Kidney (tissue), 14 donors: Measurements from ENCODE around the gene TRNP1. TPM values are rescaled to one million over a fixed set of nuclear protein-coding genes. Genes with fewer than 3 reads are reported as not detected.
A peak's percentile ranks its signal among the peaks of the same experiment; 100 is the strongest.

Source experiments
- DNase-seq, 5 donors: peaks; one replicate each; pipeline ENCODE4 v3.0.0-alpha.2; 2013 to 2020
- FAIRE-seq: peaks from 2 replicates; lab custom pipeline; 2012; peaks lifted over from hg19 to GRCh38; lab: Jason Lieb, UNC
- H3K27ac ChIP-seq, 2 donors: one replicate each; pipeline ENCODE4 v1.7.0; 2013; ENCODE audit warnings: low read depth in 2 of 2, low read length in 2 of 2, inconsistent platforms in 1 of 2
- H3K27me3 ChIP-seq: one replicate; pipeline ENCODE4 v1.7.1; 2013; ENCODE audit warnings: low read length, inconsistent platforms; ENCODE audit not compliant: control insufficient read depth, insufficient read depth
- H3K36me3 ChIP-seq, 3 donors: one replicate each; pipeline versions ENCODE4 v1.7.0 to v1.7.1; 2013; ENCODE audit warnings: low read length in 3 of 3, control low read depth in 1 of 3, inconsistent platforms in 1 of 3; ENCODE audit not compliant: insufficient read depth in 3 of 3, control insufficient read depth in 2 of 3
- H3K4me1 ChIP-seq, 3 donors: one replicate each; pipeline versions ENCODE4 v1.7.0 to v1.7.1; 2013; ENCODE audit warnings: low read length in 3 of 3, inconsistent platforms in 1 of 3, low read depth in 1 of 3; ENCODE audit not compliant: control insufficient read depth in 2 of 3, insufficient read depth in 2 of 3
- H3K4me3 ChIP-seq, 3 donors: one replicate each; pipeline versions ENCODE4 v1.7.0 to v1.8.1; 2013; ENCODE audit warnings: low read length in 3 of 3, control low read depth in 1 of 3, inconsistent platforms in 1 of 3
- H3K9ac ChIP-seq, 3 donors: one replicate each; pipeline versions ENCODE4 v1.7.0 to v1.7.1; 2013; ENCODE audit warnings: low read length in 3 of 3, control low read depth in 1 of 3, inconsistent platforms in 1 of 3
- H3K9me3 ChIP-seq, 3 donors: one replicate each; pipeline versions ENCODE4 v1.7.0 to v1.7.1; 2013; ENCODE audit warnings: low read length in 3 of 3, control low read depth in 1 of 3, inconsistent platforms in 1 of 3; ENCODE audit not compliant: control insufficient read depth in 2 of 3, insufficient read depth in 1 of 3
- intact Hi-C: fragments of 100-400 bp; cut with DNase I; formaldehyde crosslinking; loops from one replicate; pipeline ENCODE4 v1.11.1; 2022
- polyA plus RNA-seq: library from polyadenylated mRNA; stranded (reverse); fragments of 350-450 nt; fragmentation: Illumina TruSeq; extraction: RNeasy Lipid Tissue Mini Kit (QIAGEN cat#74804); gene quantifications from one replicate; pipeline ENCODE4 v1.2.3, GENCODE V29; 2014; ENCODE audit warnings: low read depth, low replicate concordance; ENCODE audit not compliant: insufficient read depth
- total RNA-seq: library from RNA; stranded (reverse); fragmentation: NEBNext Ultra II Directional; extraction: Animal tissue kit (Norgen Biotek cat#: 25700); gene quantifications from one replicate; pipeline ENCODE4 v1.2.1, GENCODE V29; 2021
- TF ChIP-seq, protein P1 (sequence below): IDR thresholded peaks from 3 replicates; pipeline ENCODE4 v1.5.1; 2012; ENCODE audit warnings: mild to moderate bottlenecking, moderate library complexity, borderline replicate concordance; ENCODE audit not compliant: insufficient read depth; ENCODE audit errors: extremely low read depth
- donor health status: control.
- donor health status: control.
- donor health status: control.
- donor health status: control.
- donor health status: control.
- donor health status: DM: yes; HTN: yes; CAD: no.
- donor health status: Normal renal cell carcinoma (clear cell type).

TRNP1 gene
- total and polyA plus RNA-seq, 2 donors from 2014 or later, result 33.0 to 38.3 TPM

DNA sequence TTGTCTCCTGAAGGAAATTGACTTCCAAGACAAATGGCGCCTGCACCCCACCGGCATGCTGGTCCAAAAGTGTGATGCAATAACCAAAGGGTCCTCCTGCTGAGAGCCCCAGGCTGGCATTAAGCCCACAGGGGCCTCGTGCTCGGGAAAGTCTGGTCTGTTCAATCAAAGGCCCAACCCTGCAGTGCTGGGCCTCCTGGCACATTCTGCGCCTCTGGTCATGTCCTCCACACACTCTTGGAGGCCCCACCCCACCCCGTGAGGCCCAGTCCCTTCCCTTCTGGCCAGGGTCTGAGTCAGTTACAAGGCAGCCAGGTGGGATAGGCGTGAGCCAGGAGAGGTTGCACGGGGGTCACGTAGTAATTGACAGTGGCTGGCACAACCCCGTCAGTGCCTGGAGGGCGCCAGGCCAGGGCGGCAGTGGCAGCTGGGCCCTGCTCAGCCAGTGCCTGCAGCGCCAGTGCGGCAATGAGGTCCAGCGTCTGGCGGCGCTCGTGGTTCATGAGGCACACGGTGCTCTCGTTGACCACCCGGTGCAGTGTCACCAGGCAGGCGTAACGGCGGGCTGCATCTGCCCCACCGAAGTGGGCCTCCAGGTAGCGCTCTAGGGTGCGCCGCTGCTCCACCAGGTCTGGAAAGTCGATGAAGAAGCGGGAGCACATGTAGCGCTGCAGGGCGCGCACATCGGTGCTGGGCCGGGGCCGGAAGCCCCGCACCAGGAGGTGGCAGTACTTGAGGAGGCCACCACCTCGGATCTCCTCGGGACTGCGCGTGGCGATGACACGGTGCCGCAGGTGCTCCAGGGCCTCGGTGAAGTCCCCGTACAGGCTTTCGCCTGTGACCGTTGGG, 12.4 kb downstream of the TRNP1 start:
- Histone ChIP-seq H3K9ac (no peak overlapping the region), H3K9me3 (no peaks in the 10 kb centered on the region), H3K27ac (no peak overlapping the region), H3K4me3 (no peak overlapping the region), H3K36me3 (no peaks in the 10 kb centered on the region), H3K27me3 (no peaks in the 10 kb centered on the region), H3K4me1 (peaks cover 0 to 40% (median 4%) of the 10 kb centered on the region in 3 donors)
- FAIRE-seq, result no peak
- TF ChIP-seq, protein P1, sequence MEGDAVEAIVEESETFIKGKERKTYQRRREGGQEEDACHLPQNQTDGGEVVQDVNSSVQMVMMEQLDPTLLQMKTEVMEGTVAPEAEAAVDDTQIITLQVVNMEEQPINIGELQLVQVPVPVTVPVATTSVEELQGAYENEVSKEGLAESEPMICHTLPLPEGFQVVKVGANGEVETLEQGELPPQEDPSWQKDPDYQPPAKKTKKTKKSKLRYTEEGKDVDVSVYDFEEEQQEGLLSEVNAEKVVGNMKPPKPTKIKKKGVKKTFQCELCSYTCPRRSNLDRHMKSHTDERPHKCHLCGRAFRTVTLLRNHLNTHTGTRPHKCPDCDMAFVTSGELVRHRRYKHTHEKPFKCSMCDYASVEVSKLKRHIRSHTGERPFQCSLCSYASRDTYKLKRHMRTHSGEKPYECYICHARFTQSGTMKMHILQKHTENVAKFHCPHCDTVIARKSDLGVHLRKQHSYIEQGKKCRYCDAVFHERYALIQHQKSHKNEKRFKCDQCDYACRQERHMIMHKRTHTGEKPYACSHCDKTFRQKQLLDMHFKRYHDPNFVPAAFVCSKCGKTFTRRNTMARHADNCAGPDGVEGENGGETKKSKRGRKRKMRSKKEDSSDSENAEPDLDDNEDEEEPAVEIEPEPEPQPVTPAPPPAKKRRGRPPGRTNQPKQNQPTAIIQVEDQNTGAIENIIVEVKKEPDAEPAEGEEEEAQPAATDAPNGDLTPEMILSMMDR, result no peak
- no peak for DNase-seq
- intact Hi-C loops, result no loop called here

- FAIRE-seq (no peak), DNase-seq (no peak)
- Histone ChIP-seq H3K27ac (no peak overlapping the region), H3K27me3 (no peaks in the 10 kb centered on the region), H3K9ac (no peak overlapping the region), H3K9me3 (no peaks in the 10 kb centered on the region), H3K36me3 (no peaks in the 10 kb centered on the region), H3K4me3 (no peak overlapping the region), H3K4me1 (peaks cover 0 to 42% (median 10%) of the 10 kb centered on the region in 3 donors)
- TF ChIP-seq, protein P1, result no peak
- intact Hi-C loops, result no loop called here
These were observed 13.2 kb downstream of the TRNP1 start for GRCh38 chr1:27006683-27007082.

DNA sequence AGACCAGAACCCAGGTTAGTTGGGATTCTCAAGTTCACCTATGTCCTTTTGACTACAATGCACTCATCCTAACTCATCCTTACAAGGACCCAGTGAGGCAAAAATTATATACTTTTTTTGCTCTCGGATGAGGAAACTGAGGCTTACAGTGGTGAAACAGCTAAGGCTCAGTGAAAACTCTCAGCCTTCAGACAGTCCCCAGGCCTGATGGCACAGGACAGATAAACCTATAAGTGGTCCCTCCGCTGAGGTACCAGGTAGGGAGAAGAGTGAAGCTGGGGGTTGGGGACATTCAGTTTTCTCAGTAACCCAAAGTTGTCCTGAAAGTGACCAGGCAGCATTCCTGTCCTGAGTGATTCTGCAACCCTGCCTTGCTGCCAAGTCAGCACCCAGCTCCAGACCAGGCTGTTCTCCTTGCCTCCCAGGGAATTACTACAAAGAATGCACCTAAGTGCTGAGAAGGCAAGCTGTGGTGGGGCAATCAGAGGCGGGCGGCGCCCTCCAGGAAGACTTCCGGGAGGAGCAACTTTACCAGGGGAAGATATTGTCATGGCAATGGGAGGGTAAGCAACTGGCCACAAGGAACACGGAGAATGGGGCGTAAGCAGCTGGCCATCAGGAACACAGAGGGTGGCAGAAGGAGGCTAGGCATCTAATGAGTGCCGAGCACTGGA, 14.6 kb downstream of the TRNP1 start:
- FAIRE-seq, result no peak

More for the DNA sequence above, 14.6 kb downstream of the TRNP1 start:
- H3K4me3 ChIP-seq, result no peak overlapping the region
- no peaks in the 10 kb centered on the region for H3K9me3 ChIP-seq
- peaks cover 0 to 48% (median 10%) of the 10 kb centered on the region in 3 donors for H3K4me1 ChIP-seq
- intact Hi-C loops, result no loop called here
- no peaks in the 10 kb centered on the region for H3K36me3 ChIP-seq
- peaks cover 2% of the 10 kb centered on the region for H3K27me3 ChIP-seq
- H3K9ac ChIP-seq, result peak overlapping the region in 2 of 3 donors; percentile 8 to 24
- TF ChIP-seq, protein P1, result no peak
- peak overlapping the region; percentile 10 to 11 for H3K27ac ChIP-seq
- DNase-seq, result peak in 3 of 5 donors; percentile 56 to 92 (median 56)
